HL-60 (cell line): Measurements from ENCODE around the gene FGGY.
A peak's percentile ranks its signal among the peaks of the same experiment; 100 is the strongest.

Source experiments
- DNase-seq, 2 experiments: peaks; one replicate each; pipeline ENCODE4 v3.0.0-alpha.2; 2010 to 2020; ENCODE audit warnings: low read depth in 1 of 2, low spot score in 1 of 2
- H3K27ac ChIP-seq: fragments of 250-450 bp; sonication (Bioruptor Pico); replicated peaks from 2 replicates; pipeline ENCODE4 v1.5.1; 2020; ENCODE audit warnings: mild to moderate bottlenecking, moderate library complexity
- H3K27me3 ChIP-seq: fragments of 250-450 bp; sonication (Bioruptor Pico); 2 replicates; pipeline ENCODE4 v1.5.1; 2021; ENCODE audit warnings: mild to moderate bottlenecking, moderate library complexity; ENCODE audit not compliant: insufficient read depth, poor library complexity, severe bottlenecking
- H3K4me3 ChIP-seq: replicated peaks from 2 replicates; pipeline ENCODE4 v1.5.1; 2011; ENCODE audit warnings: mild to moderate bottlenecking, control low read depth, low read length; ENCODE audit not compliant: insufficient read depth
- CTCF ChIP-seq: IDR thresholded peaks from one replicate; pipeline ENCODE4 v1.5.1; 2011; ENCODE audit warnings: low read length, control low read depth, inconsistent platforms; ENCODE audit not compliant: insufficient read depth
- GABPA ChIP-seq: IDR thresholded peaks from 2 replicates; pipeline ENCODE4 v1.6.1; 2012; ENCODE audit warnings: low read depth
- POLR2AphosphoS5 ChIP-seq: IDR thresholded peaks from 2 replicates; pipeline ENCODE4 v1.6.1; 2012; ENCODE audit warnings: low read depth
- REST ChIP-seq: IDR thresholded peaks from 2 replicates; pipeline ENCODE4 v1.6.1; 2012; ENCODE audit warnings: low read depth; ENCODE audit not compliant: insufficient replicate concordance
- SPI1 ChIP-seq: IDR thresholded peaks from 2 replicates; pipeline ENCODE4 v1.6.1; 2012; ENCODE audit warnings: low read depth, mild to moderate bottlenecking, borderline replicate concordance

FGGY gene

GRCh38 chr1:59333626-59334277 lies 36.9 kb downstream of the FGGY start:
- peak; percentile 53 to 73 for DNase-seq
- Histone ChIP-seq H3K4me3 (no peak overlapping the region), H3K27ac (peak overlapping the region; percentile 46), H3K27me3 (no peaks in the 10 kb centered on the region)
- TF ChIP-seq SPI1 (no peak), POLR2AphosphoS5 (no peak), CTCF (no peak), GABPA (no peak), REST (no peak)

GRCh38 chr1:59340411-59341307 lies 43.8 kb downstream of the FGGY start:
- Histone ChIP-seq H3K27ac (no peak overlapping the region), H3K4me3 (no peak overlapping the region), H3K27me3 (no peaks in the 10 kb centered on the region)
- DNase-seq: no peak
- TF ChIP-seq GABPA: no peak
- TF ChIP-seq SPI1: no peak
- TF ChIP-seq POLR2AphosphoS5: no peak
- no peak for TF ChIP-seq REST
- TF ChIP-seq CTCF: no peak

GRCh38 chr1:59342801-59343575 lies 46.1 kb downstream of the FGGY start:
- no peak for DNase-seq
- no peak overlapping the region for H3K27ac ChIP-seq
- H3K27me3 ChIP-seq: no peaks in the 10 kb centered on the region
- no peak overlapping the region for H3K4me3 ChIP-seq
- TF ChIP-seq REST (peak; percentile 77), POLR2AphosphoS5 (no peak)
